HG03432 (cell line): ENCODE data around the gene ARHGEF17.

Experiments
- ATAC-seq: cut with Tn5 transposase; IDR thresholded peaks from one replicate; pipeline ENCODE4 v1.9.1; 2021; ENCODE audit warnings: mild to moderate bottlenecking, moderate library complexity; ENCODE audit not compliant: unreplicated experiment

ARHGEF17 gene

GRCh38 chr11:73392108-73393010, 84.3 kb downstream of the ARHGEF17 start:
- ATAC-seq = no peak

- no peak for ATAC-seq
These were observed 84.9 kb downstream of the ARHGEF17 start for GRCh38 chr11:73393011-73393380.

- ATAC-seq = no peak
These were observed 85.7 kb downstream of the ARHGEF17 start for GRCh38 chr11:73393479-73394415.

- no peak for ATAC-seq
These were observed 86.6 kb downstream of the ARHGEF17 start for GRCh38 chr11:73394416-73395296.

GRCh38 chr11:73395297-73396208, 87.5 kb downstream of the ARHGEF17 start:
- no peak for ATAC-seq

GRCh38 chr11:73396251-73396930, 88.3 kb downstream of the ARHGEF17 start:
- ATAC-seq = no peak

GRCh38 chr11:73396985-73397384, 88.9 kb downstream of the ARHGEF17 start:
- no peak for ATAC-seq

- no peak for ATAC-seq
These were observed 89.5 kb downstream of the ARHGEF17 start for GRCh38 chr11:73397468-73398131.

- ATAC-seq = no peak
These were observed 90.1 kb downstream of the ARHGEF17 start for GRCh38 chr11:73398132-73398526.

- no peak for ATAC-seq
These were observed 90.6 kb downstream of the ARHGEF17 start for GRCh38 chr11:73398721-73399120.

- no peak for ATAC-seq
These were observed 91.1 kb downstream of the ARHGEF17 start for GRCh38 chr11:73399159-73399590.

GRCh38 chr11:73399636-73400035, 91.6 kb downstream of the ARHGEF17 start:
- no peak for ATAC-seq

- no peak for ATAC-seq
These were observed 92.2 kb downstream of the ARHGEF17 start for GRCh38 chr11:73400293-73400692.

- ATAC-seq = no peak
These were observed 93.3 kb downstream of the ARHGEF17 start for GRCh38 chr11:73401217-73401923.

- no peak for ATAC-seq
These were observed 94.1 kb downstream of the ARHGEF17 start for GRCh38 chr11:73401924-73402833.

- ATAC-seq = no peak
These were observed 94.7 kb downstream of the ARHGEF17 start for GRCh38 chr11:73402834-73403185.

GRCh38 chr11:73403541-73403940, 95.5 kb downstream of the ARHGEF17 start:
- no peak for ATAC-seq
